AG04449 (cell line): ENCODE measurements around the gene MRTFA.

ENCODE experiments used
- CTCF ChIA-PET: fragments of 350-600 bp; formaldehyde crosslinking; extraction: SDS; loops from one replicate; lab custom pipeline; 2021; ENCODE audit warnings: antibody characterized with exemption; lab: Yijun Ruan, JAX
- POLR2A ChIA-PET: fragments of 400-600, 350-600 bp; formaldehyde crosslinking; extraction: SDS; loops from one replicate; lab custom pipeline; 2020; ENCODE audit warnings: antibody characterized with exemption, inconsistent platforms; lab: Yijun Ruan, JAX
- DNase-seq: peaks from one replicate; pipeline ENCODE4 v3.0.0-alpha.2; 2010; ENCODE audit warnings: low read depth, low spot score
- H3K4me3 ChIP-seq: 2 replicates; pipeline ENCODE4 v1.5.1; 2011; ENCODE audit warnings: low read depth, mild to moderate bottlenecking, control low read depth, low read length
- TF ChIP-seq, protein P1 (sequence below): IDR thresholded peaks from one replicate; pipeline ENCODE4 v1.5.1; 2011; ENCODE audit warnings: mild to moderate bottlenecking, moderate library complexity, low read length, control low read depth, inconsistent platforms; ENCODE audit not compliant: insufficient read depth; ENCODE audit errors: missing control alignments

The MRTFA gene

GRCh38 chr22:40449676-40450035 is 186.9 kb downstream of the MRTFA start:
- H3K4me3 ChIP-seq: no peak overlapping the region
- CTCF ChIA-PET: interaction anchor here (0.7 to 10.3 kb wide), 5 partner anchors 8 to 197 kb away, joined by 3 to 120 read pairs (median 5); no protein-coding TSS in a partner anchor
- peak; percentile 19 for DNase-seq
- TF ChIP-seq, protein P1, sequence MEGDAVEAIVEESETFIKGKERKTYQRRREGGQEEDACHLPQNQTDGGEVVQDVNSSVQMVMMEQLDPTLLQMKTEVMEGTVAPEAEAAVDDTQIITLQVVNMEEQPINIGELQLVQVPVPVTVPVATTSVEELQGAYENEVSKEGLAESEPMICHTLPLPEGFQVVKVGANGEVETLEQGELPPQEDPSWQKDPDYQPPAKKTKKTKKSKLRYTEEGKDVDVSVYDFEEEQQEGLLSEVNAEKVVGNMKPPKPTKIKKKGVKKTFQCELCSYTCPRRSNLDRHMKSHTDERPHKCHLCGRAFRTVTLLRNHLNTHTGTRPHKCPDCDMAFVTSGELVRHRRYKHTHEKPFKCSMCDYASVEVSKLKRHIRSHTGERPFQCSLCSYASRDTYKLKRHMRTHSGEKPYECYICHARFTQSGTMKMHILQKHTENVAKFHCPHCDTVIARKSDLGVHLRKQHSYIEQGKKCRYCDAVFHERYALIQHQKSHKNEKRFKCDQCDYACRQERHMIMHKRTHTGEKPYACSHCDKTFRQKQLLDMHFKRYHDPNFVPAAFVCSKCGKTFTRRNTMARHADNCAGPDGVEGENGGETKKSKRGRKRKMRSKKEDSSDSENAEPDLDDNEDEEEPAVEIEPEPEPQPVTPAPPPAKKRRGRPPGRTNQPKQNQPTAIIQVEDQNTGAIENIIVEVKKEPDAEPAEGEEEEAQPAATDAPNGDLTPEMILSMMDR: no peak
- POLR2A ChIA-PET: interaction anchor here (0.6 kb wide), 1 partner anchor 85 kb away, joined by 3 read pairs; no protein-coding TSS in a partner anchor

GRCh38 chr22:40446203-40446602 is 190.3 kb downstream of the MRTFA start:
- TF ChIP-seq, protein P1: no peak
- H3K4me3 ChIP-seq: no peak overlapping the region
- POLR2A ChIA-PET: no interaction called here
- CTCF ChIA-PET: interaction anchor here (1.4 to 10.3 kb wide), 3 partner anchors 9 to 41 kb away, joined by 4 to 120 read pairs (median 11); no protein-coding TSS in a partner anchor
- DNase-seq: no peak

DNA sequence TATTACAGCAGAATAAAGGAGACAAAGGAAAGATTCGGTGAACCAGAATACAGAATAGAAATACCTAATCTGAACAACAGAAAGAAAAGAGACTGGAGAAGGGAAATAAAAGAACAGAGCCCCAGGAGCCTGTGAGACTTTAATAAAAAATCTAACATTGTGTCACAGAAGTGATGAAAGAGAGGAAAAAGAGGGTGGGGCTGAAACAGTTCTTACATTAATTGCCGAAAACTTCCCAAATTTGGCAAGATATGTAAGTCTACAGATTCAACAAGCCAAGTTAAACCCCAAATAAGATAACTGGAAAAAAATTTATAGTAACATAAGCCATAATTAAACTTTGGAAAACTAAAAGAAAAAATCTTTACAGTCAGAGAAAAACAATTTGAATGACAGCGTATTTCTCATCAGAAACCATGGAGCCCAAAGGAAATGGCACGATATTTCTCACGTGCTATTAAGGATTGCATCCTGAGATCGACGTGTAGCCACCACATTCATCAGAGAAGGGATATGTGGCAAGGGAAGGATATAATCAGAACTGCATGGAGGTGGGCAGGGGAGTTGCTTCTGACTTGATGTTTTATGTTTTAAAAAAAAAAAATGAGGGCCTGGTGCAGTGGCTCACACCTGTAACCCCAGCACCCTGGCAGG is 192.2 kb downstream of the MRTFA start:
- ChIA-PET POLR2A (no interaction called here), CTCF (interaction anchor here (0.9 to 10.3 kb wide), 3 partner anchors 7 to 11 kb away, joined by 4 to 120 read pairs (median 5); no protein-coding TSS in a partner anchor)
- TF ChIP-seq, protein P1: no peak
- H3K4me3 ChIP-seq: no peak overlapping the region
- DNase-seq: no peak

DNA sequence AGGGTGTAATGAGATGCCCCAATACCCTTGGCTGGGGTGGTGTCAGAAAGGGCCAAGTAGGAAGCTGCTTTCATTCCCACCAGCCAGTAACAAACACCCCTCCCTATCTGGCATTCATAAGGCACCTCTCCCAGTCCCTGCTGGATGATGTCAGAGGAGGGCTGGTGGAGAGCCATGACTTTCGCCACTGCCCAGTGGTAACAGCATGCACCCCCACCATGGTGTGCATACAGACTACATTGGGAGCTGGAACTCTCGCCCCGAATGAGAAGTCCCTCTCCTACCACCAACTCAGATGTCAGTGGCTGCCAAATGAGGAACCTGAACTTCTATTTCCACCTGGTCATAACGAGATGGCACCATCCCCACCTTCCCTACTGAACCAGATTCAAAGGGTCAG is 192.8 kb downstream of the MRTFA start:
- no peak overlapping the region for H3K4me3 ChIP-seq
- CTCF ChIA-PET: interaction anchor here (0.9 to 12.7 kb wide), 4 partner anchors 9 to 200 kb away, joined by 4 to 233 read pairs (median 4); no protein-coding TSS in a partner anchor
- POLR2A ChIA-PET: no interaction called here
- DNase-seq: no peak
- TF ChIP-seq, protein P1: no peak

DNA sequence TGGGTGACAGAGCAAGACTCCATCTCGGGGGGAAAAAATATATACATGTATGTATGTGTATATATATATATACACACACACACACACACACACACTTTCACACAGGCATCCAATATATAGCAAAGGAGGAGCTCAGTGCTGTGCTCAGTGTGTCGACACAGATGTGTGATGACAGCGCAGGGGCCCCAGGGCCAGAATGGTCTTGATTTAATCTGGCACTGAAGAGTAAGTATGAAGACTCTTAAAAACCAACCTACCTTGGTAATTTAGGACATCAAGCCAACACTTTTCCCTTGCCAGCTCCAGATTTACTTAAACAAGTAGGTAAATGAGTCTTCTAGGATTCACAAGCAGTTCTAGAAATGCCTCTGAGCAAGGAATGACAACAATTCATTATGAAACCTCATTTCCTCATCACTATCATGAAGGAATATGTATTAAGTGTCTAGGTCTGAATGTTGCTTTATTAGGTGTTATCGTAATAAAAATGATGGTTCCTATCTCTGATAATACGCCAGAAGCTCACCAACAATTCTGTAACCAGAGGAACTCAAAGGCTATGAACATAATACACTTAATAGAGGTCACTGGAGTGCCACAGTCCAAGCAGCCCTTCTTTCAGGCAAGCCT is 194.6 kb downstream of the MRTFA start:
- no peak for DNase-seq
- no peak overlapping the region for H3K4me3 ChIP-seq
- CTCF ChIA-PET: interaction anchor here (1.1 to 12.7 kb wide), 5 partner anchors 9 to 202 kb away, joined by 3 to 233 read pairs (median 4); no protein-coding TSS in a partner anchor
- TF ChIP-seq, protein P1: no peak
- POLR2A ChIA-PET: no interaction called here
